ENCODE measurements around the gene MYH7.
"Not testable (repeated sequence)": the region's sequence is repeated elsewhere in the genome, so short reads cannot be mapped to it uniquely, and the experiment has no call there.

MYH7 gene

GRCh38 chr14:23398348-23398747 is 37.1 kb downstream of the MYH7 start:
- no peaks in the 10 kb centered on the region for H3K36me3 ChIP-seq (ENCODE audit: insufficient read depth, low read length)
- H3K79me2 ChIP-seq (ENCODE audit: control insufficient read depth, insufficient read depth, low read length, unreplicated experiment), result no peaks in the 10 kb centered on the region
- H3K4me1 ChIP-seq (ENCODE audit: control insufficient read depth, insufficient read depth, low read length, unreplicated experiment), result no peaks in the 10 kb centered on the region
- H3K27me3 ChIP-seq (ENCODE audit: insufficient read depth, low read length), result peaks cover 56% of the 10 kb centered on the region
- H3K4me3 ChIP-seq (ENCODE audit: low read depth, low read length), result no peak overlapping the region
- H3K27ac ChIP-seq (ENCODE audit: low read depth, low read length), result no peak overlapping the region
- H2AFZ ChIP-seq (ENCODE audit: low read length, unreplicated experiment), result no peak overlapping the region

- no peaks in the 10 kb centered on the region for H3K4me1 ChIP-seq (ENCODE audit: control insufficient read depth, insufficient read depth, low read length, unreplicated experiment)
- H3K4me3 ChIP-seq (ENCODE audit: low read depth, low read length), result no peak overlapping the region
- no peaks in the 10 kb centered on the region for H3K79me2 ChIP-seq (ENCODE audit: control insufficient read depth, insufficient read depth, low read length, unreplicated experiment)
- H3K27ac ChIP-seq (ENCODE audit: low read depth, low read length), result no peak overlapping the region
- peaks cover 61% of the 10 kb centered on the region for H3K27me3 ChIP-seq (ENCODE audit: insufficient read depth, low read length)
- no peaks in the 10 kb centered on the region for H3K36me3 ChIP-seq (ENCODE audit: insufficient read depth, low read length)
- H2AFZ ChIP-seq (ENCODE audit: low read length, unreplicated experiment), result no peak overlapping the region
Observed at GRCh38 chr14:23396781-23397407, 38.6 kb downstream of the MYH7 start.

- Histone ChIP-seq H3K4me3 (ENCODE audit: low read depth, low read length) (no peak overlapping the region), H3K27ac (ENCODE audit: low read depth, low read length) (no peak overlapping the region), H2AFZ (ENCODE audit: low read length, unreplicated experiment) (no peak overlapping the region), H3K4me1 (ENCODE audit: control insufficient read depth, insufficient read depth, low read length, unreplicated experiment) (no peaks in the 10 kb centered on the region), H3K36me3 (ENCODE audit: insufficient read depth, low read length) (no peaks in the 10 kb centered on the region), H3K79me2 (ENCODE audit: control insufficient read depth, insufficient read depth, low read length, unreplicated experiment) (no peaks in the 10 kb centered on the region), H3K27me3 (ENCODE audit: insufficient read depth, low read length) (peaks cover 61% of the 10 kb centered on the region)
Observed at GRCh38 chr14:23396126-23396525, 39.3 kb downstream of the MYH7 start.

GRCh38 chr14:23392613-23393012 is 42.8 kb downstream of the MYH7 start:
- H3K36me3 ChIP-seq (ENCODE audit: insufficient read depth, low read length), result no peaks in the 10 kb centered on the region
- no peaks in the 10 kb centered on the region for H3K79me2 ChIP-seq (ENCODE audit: control insufficient read depth, insufficient read depth, low read length, unreplicated experiment)
- no peak overlapping the region for H2AFZ ChIP-seq (ENCODE audit: low read length, unreplicated experiment)
- H3K4me3 ChIP-seq (ENCODE audit: low read depth, low read length), result no peak overlapping the region
- no peak overlapping the region for H3K27ac ChIP-seq (ENCODE audit: low read depth, low read length)
- peaks cover 79% of the 10 kb centered on the region for H3K27me3 ChIP-seq (ENCODE audit: insufficient read depth, low read length)
- H3K4me1 ChIP-seq (ENCODE audit: control insufficient read depth, insufficient read depth, low read length, unreplicated experiment), result no peaks in the 10 kb centered on the region

GRCh38 chr14:23389871-23390270 is 45.6 kb downstream of the MYH7 start:
- not testable (repeated sequence) for H2AFZ ChIP-seq (ENCODE audit: low read length, unreplicated experiment)

GRCh38 chr14:23389396-23389795 is 46.1 kb downstream of the MYH7 start:
- no peak overlapping the region for H3K27ac ChIP-seq (ENCODE audit: low read depth, low read length)
- no peaks in the 10 kb centered on the region for H3K79me2 ChIP-seq (ENCODE audit: control insufficient read depth, insufficient read depth, low read length, unreplicated experiment)
- H3K4me3 ChIP-seq (ENCODE audit: low read depth, low read length), result no peak overlapping the region
- peaks cover 88% of the 10 kb centered on the region for H3K27me3 ChIP-seq (ENCODE audit: insufficient read depth, low read length)
- H3K4me1 ChIP-seq (ENCODE audit: control insufficient read depth, insufficient read depth, low read length, unreplicated experiment), result no peaks in the 10 kb centered on the region
- H3K36me3 ChIP-seq (ENCODE audit: insufficient read depth, low read length), result no peaks in the 10 kb centered on the region
- H2AFZ ChIP-seq (ENCODE audit: low read length, unreplicated experiment), result no peak overlapping the region

More at GRCh38 chr14:23389871-23390270, 45.6 kb downstream of the MYH7 start:
- H3K27me3 ChIP-seq (ENCODE audit: insufficient read depth, low read length), result peaks cover 86% of the 10 kb centered on the region
- H3K4me3 ChIP-seq (ENCODE audit: low read depth, low read length); H3K79me2 ChIP-seq (ENCODE audit: control insufficient read depth, insufficient read depth, low read length, unreplicated experiment); H3K4me1 ChIP-seq (ENCODE audit: control insufficient read depth, insufficient read depth, low read length, unreplicated experiment); H3K36me3 ChIP-seq (ENCODE audit: insufficient read depth, low read length); H3K27ac ChIP-seq (ENCODE audit: low read depth, low read length): not testable (repeated sequence)

GRCh38 chr14:23388996-23389395 is 46.5 kb downstream of the MYH7 start:
- Histone ChIP-seq H3K36me3 (ENCODE audit: insufficient read depth, low read length) (no peaks in the 10 kb centered on the region), H3K4me1 (ENCODE audit: control insufficient read depth, insufficient read depth, low read length, unreplicated experiment) (no peaks in the 10 kb centered on the region), H3K79me2 (ENCODE audit: control insufficient read depth, insufficient read depth, low read length, unreplicated experiment) (no peaks in the 10 kb centered on the region), H3K4me3 (ENCODE audit: low read depth, low read length) (no peak overlapping the region), H3K27me3 (ENCODE audit: insufficient read depth, low read length) (peaks cover 88% of the 10 kb centered on the region), H2AFZ (ENCODE audit: low read length, unreplicated experiment) (no peak overlapping the region), H3K27ac (ENCODE audit: low read depth, low read length) (no peak overlapping the region)

- H3K36me3 ChIP-seq (ENCODE audit: insufficient read depth, low read length), result no peaks in the 10 kb centered on the region
- H3K4me1 ChIP-seq (ENCODE audit: control insufficient read depth, insufficient read depth, low read length, unreplicated experiment), result no peaks in the 10 kb centered on the region
- no peak overlapping the region for H2AFZ ChIP-seq (ENCODE audit: low read length, unreplicated experiment)
- H3K4me3 ChIP-seq (ENCODE audit: low read depth, low read length), result no peak overlapping the region
- peaks cover 88% of the 10 kb centered on the region for H3K27me3 ChIP-seq (ENCODE audit: insufficient read depth, low read length)
- H3K27ac ChIP-seq (ENCODE audit: low read depth, low read length), result no peak overlapping the region
- no peaks in the 10 kb centered on the region for H3K79me2 ChIP-seq (ENCODE audit: control insufficient read depth, insufficient read depth, low read length, unreplicated experiment)
Observed at GRCh38 chr14:23387916-23388882, 47.3 kb downstream of the MYH7 start.

GRCh38 chr14:23386999-23387398 is 48.5 kb downstream of the MYH7 start:
- no peaks in the 10 kb centered on the region for H3K4me1 ChIP-seq (ENCODE audit: control insufficient read depth, insufficient read depth, low read length, unreplicated experiment)
- peaks cover 84% of the 10 kb centered on the region for H3K27me3 ChIP-seq (ENCODE audit: insufficient read depth, low read length)
- H3K4me3 ChIP-seq (ENCODE audit: low read depth, low read length), result no peak overlapping the region
- H2AFZ ChIP-seq (ENCODE audit: low read length, unreplicated experiment), result no peak overlapping the region
- no peaks in the 10 kb centered on the region for H3K79me2 ChIP-seq (ENCODE audit: control insufficient read depth, insufficient read depth, low read length, unreplicated experiment)
- H3K27ac ChIP-seq (ENCODE audit: low read depth, low read length), result no peak overlapping the region
- no peaks in the 10 kb centered on the region for H3K36me3 ChIP-seq (ENCODE audit: insufficient read depth, low read length)

GRCh38 chr14:23386266-23386657 is 49.2 kb downstream of the MYH7 start:
- not testable (repeated sequence) for H3K4me1 ChIP-seq (ENCODE audit: control insufficient read depth, insufficient read depth, low read length, unreplicated experiment); H2AFZ ChIP-seq (ENCODE audit: low read length, unreplicated experiment); H3K79me2 ChIP-seq (ENCODE audit: control insufficient read depth, insufficient read depth, low read length, unreplicated experiment); H3K27ac ChIP-seq (ENCODE audit: low read depth, low read length); H3K4me3 ChIP-seq (ENCODE audit: low read depth, low read length); H3K36me3 ChIP-seq (ENCODE audit: insufficient read depth, low read length)
- H3K27me3 ChIP-seq (ENCODE audit: insufficient read depth, low read length), result peaks cover 84% of the 10 kb centered on the region
